GM20431 (cell line): Measurements from ENCODE around the gene LMO7.

ENCODE experiments used
- in situ Hi-C: fragments of 300-500 bp; cut with MseI, MboI; formaldehyde crosslinking; loops from one replicate; pipeline ENCODE4 v1.15.0; 2020; ENCODE audit warnings: low sequenced_read_pairs; ENCODE audit not compliant: unreplicated experiment

LMO7 gene

DNA sequence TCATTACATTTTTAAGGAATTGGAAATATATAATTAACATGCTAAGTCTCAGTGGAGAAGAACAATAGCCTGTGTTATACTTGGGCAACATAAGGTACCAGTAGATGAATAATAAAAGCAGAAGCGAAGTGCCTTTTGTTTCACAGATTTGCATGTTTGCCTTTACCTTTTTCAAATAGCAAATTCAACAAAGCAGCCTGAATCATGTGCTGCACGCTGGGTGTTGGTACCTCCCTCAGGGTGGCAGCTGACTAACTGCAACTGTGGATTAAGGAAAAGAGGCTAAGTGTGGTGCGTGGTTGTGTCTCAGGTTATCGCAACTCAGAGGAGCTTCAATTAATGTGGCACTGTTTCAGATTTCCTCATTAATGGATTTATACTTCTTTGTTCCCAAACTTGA lies 189.0 kb downstream of the LMO7 start:
- in situ Hi-C loops: no loop called here

DNA sequence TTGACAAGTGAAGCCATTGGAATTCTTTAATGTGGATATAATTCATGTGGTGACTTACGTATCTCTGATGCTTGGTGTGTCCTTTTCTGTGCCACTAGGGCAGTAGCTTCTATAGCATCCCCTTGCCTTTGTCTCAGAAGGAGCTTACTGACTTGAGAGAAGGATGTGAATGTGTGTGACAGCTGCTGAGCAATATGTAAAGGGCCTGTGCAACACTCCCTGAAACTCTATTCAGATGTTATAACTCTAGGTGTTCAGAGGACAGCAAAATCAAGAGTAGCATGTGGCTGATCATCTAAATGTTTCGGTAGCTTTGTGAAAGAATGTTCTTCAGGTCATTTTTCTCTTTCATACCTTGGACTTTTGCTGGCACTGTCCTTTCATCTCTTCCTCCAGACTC lies 189.5 kb downstream of the LMO7 start:
- in situ Hi-C loops: no loop called here

DNA sequence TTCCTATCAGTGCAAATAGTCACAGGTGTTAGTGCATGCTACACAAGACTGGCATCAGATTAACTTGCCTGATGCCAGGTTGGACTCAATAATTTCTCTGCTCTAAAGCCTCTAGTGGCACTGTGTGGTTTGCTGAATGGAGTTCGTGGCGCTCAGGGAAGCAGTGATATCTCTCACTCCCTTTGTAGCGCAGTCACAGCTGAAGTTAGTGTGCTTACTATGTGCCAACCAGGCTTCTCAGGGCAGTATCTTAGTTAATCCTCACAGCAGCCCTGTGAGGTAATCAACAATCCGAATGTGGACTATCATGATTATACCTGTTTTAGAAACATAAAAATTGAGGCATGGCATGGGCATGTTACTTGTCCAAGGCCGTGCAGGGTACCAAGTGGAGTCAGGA lies 190.3 kb downstream of the LMO7 start:
- in situ Hi-C loops: no loop called here

DNA sequence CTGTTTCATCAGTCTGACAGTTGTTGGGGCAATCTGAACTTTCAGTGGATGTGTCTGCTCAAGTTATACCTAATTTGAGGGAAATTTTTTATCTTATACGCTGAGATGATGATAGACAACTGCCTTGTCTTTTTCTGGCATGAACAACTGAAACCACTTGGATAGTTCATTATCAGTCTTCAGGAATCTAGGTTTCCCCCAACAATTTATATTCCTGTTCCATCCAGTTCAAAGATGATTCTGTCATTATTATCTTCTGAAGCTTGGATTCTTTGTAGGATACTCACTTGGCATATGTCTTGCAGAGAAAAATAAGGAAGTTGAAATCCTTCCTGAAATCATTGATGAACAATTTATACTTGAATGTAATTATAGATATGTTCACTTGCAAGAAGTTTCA lies 193.7 kb downstream of the LMO7 start:
- in situ Hi-C loops: no loop called here

DNA sequence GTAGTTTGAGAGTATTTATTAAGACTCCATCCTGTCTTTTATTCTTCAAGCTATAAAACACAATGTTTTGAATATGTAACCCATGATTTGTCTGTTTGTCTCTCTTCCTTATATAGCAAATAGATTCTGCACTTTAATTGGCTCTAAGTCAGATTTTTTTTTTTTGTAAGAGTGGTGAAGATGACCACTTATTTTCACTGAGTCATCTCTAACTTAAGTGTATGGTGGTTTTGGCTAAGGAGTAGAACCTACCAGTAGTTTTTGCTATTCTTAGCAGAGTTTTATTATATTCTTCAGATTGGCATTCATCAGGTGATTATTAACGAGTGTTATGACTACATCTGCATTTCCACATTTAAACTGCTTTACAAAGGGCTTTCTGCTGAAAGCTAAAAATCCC lies 194.7 kb downstream of the LMO7 start:
- in situ Hi-C loops: no loop called here

DNA sequence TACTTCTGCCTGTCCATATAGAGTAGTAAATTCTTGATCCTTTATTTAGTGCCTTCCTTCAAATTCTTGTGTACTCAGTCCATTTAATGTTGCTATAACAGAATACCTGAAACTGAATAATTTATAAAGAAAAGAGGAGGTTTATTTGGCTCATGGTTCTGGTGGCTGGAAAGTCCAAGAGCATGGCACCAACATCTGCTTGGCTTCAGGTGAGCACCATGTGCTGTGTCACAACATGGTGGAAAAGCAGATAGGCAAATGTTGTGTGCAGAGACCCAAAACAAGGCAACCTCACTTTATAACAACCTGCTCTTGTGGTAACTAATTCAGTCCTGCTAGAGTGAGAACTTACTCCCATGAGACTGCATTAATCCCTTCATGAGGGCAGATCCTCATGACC lies 195.3 kb downstream of the LMO7 start:
- in situ Hi-C loops: no loop called here

DNA sequence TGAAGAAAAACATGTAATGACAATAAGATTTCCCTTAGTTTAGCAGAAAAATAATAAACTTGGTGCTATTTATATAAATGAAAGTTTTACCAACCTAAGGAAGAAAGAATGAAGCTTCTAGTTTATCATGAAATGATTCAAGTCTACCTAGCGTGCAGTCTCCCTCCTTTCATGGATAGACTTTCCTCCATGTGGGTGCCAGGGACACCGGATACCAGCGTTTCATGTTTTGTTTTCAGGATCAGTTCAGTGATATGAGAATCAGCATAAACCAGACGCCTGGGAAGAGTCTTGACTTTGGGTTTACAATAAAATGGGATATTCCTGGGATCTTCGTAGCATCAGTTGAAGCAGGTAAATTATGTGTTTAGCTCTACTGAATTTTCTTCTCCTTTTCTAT lies 196.7 kb downstream of the LMO7 start:
- in situ Hi-C loops: no loop called here

DNA sequence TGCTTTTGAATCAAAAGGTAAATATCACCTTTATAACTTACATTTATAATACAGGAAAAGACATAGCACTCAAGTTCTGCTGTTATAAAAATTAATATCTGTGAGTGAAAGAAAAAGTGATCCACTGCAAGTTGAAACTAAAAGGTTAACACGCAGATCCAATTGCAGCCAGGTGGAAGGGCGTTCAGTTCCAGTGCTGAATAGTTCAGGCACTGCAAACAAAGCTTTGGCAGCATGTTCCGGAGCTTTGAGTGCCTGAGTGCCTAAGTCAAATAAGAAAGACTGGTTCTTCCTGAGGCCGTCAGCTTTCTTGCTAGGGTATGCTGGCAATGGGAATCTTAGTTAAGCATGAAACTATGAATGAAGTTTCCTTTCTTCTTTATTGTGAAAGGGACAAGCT lies 200.3 kb downstream of the LMO7 start:
- in situ Hi-C loops: no loop called here

DNA sequence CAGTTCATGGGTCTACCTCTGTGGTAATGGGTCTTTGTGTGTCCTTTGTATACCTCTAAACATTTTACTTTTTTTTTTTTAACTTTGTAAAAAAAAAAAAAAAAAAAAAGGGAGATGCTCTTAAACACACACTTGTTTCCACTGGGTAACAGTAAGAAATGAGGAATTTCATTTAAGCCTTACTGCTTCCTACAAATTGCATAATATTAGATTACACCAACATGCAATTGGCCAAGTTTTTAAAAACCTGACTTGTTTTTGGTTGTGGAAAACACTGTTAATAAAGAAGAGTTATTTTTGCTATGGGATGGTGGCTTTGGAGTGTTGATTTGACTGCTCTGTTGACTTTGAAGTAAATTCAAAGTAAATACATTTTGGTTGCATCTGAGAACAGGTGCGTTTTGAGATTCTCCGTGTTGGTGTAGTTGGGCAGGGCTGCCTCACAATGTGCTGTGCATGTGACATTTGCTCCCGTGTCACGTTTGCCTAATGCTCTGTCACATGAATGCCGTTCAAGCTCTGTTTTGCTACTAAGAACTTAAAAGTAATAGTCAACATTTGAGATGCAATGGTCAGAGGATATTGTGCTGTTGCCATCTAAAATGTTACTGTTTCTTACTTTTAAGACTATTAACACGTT lies 202.4 kb downstream of the LMO7 start:
- in situ Hi-C loops: no loop called here

DNA sequence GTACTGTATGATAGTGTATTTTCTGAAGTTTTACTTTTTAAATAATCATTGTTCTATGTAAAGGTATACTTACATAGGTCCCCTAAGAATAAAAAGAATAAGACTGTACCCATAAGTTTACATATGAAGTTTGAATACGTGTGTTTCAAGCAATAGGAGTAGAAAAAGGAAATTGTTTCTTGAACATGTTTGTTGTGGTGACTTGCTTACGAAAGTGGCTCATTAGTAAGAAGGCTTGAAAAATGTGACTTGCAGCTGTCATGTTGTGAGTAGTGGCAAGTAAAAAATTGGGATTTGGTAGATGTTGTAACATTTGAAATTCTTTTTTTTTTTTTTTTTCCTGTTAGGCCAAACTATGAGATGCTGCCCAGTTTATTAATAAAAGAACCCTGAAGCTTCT lies 203.3 kb downstream of the LMO7 start:
- in situ Hi-C loops: no loop called here

DNA sequence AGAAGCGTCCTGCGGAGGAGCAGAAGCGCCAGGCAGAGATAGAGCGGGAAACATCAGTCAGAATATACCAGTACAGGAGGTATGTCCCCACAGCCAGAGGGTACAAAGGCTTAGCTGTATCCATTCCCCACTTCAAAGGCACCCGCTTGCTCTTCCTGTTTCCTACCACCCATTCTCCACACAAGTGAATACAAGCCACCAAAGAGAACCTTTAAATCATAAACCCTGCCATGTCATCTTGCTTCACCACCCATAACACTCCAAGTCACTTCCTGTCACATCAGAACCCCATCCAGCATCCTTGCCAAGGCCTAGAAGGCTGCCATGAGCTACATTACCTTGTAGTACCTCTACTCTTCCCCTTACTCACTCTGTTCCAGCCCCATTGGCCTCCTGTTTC lies 205.8 kb downstream of the LMO7 start:
- in situ Hi-C loops: no loop called here

DNA sequence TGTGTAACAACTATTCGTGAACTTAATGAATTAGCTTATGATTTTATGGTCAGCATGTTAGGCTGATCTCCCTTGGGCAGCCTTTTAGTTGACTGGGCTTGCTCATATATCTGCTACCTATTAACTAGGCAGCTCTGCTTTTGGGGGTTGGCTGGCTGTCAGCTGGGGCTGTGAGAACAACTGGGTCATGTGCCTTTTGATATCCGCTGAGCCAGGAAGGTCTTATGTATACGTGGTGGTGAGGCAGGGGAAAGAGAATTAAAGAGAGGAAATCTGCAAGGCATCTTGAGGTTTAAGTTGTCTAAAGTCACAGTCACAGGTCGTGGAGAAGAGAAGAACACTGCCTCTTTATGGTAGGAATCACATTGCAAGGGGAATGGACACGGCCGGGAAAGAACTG lies 206.9 kb downstream of the LMO7 start:
- in situ Hi-C loops: no loop called here

DNA sequence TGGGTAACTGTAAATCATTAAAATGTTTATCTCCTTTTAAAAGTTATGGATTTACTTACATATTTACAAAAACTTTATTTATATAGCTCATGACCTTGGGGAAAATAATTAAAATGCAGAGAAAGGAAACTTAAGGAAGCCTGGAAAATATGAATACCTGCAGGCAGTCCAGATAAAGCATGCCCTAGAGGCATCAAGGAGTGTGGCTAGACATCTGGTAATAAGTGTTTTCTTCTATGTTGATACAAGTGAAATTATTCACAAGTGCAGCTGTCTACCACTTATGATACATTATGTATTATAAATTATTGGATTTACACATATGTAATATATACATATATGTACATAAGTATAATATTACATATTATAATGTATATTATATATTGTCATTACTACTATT lies 207.9 kb downstream of the LMO7 start:
- in situ Hi-C loops: no loop called here

DNA sequence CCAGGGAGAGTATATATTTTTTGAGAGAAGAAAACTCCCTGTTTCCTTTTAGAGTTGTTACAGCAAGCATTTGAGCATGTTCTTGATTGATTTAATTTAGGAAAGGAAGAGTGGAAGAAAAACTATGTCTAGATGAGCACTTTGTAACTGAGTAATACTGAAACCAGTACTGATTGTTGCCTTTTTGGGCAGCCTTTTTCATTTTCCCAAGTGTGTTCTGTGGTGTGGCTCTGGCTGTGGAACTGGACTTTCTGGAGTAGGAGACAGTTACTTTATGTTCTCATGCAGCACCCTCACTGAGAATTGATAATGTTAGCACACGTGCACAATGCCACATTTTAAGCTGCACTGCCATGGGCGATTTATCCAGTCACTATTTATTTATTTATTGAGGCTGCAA lies 211.5 kb downstream of the LMO7 start:
- in situ Hi-C loops: no loop called here

DNA sequence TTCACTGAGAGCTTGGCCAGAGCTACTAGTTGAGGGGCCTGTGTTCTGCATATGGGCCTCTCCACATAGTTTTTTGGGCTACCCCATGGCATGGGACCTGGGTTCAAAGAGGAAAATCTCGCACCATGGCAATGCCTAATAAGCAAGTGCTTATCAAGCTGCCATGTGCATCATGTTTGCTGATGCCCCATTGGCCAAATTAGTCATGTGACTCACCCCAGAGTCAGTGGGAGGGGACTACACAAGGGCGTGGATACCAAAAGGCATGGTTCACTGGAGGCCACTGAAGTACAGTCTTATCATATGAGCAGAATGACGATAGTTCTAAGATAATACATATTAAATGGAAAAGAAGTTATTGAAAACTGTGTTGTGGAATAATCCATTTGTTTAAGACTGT lies 214.8 kb downstream of the LMO7 start:
- in situ Hi-C loops: loop anchor here (25.0 kb wide), 1 partner anchor 164 kb away; no protein-coding TSS in a partner anchor

DNA sequence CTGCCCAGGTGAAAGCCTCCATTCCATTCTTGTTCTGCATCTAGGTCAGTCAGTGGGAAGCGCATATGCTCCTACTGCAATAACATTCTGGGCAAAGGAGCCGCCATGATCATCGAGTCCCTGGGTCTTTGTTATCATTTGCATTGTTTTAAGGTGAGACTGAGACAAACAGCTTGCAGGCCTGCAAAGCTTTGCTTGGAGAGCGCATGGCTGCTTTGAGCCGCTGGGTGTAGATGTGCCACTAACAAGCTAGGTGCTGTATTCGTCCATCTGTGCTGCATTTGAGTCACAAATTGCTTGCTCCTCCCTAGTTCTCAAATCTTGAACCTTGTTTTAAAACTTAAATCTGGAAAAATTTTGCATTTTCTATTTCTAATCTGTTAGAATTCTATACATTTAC lies 219.1 kb downstream of the LMO7 start:
- in situ Hi-C loops: loop anchor here (25.0 kb wide), 1 partner anchor 168 kb away; no protein-coding TSS in a partner anchor

DNA sequence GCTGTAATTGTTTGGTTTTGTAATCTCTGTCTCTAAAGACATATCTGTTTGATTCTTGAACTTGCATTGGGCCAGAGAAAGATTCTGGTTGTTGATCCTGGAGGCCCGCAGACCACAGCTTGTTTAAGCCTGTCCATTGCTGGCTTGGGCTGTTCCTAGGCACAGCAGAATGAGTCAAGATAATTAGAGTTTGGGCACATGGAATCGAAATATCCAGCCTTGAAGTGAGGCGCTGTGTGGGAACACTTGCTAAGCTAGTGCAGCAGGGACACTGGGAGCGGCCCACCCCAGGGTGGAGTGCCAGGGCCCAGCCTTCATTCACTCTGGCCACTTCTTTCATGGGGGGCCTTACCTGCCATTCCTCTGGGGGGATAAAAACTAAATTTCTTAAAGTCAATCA lies 219.7 kb downstream of the LMO7 start:
- in situ Hi-C loops: loop anchor here (25.0 kb wide), 1 partner anchor 169 kb away; no protein-coding TSS in a partner anchor

DNA sequence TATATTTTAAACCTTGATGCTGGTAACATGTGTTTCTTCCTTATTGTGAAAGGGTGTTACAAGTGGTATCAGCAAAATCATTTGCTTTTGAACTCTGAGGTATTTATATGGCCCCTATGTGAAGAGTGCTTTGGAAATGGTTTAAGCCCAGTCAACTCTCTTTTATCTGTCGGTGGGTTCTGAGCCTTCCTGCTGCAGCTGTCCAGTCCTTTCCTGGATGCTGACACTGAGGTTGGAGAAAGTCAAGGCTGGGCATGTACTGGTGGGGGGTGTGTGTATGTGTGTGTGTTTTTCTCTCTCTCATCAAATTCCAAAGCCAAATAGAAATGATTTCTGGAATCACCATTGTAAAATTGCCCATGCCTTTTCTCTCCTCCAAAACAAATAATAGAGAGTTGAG lies 221.2 kb downstream of the LMO7 start:
- in situ Hi-C loops: loop anchor here (25.0 kb wide), 1 partner anchor 170 kb away; no protein-coding TSS in a partner anchor

DNA sequence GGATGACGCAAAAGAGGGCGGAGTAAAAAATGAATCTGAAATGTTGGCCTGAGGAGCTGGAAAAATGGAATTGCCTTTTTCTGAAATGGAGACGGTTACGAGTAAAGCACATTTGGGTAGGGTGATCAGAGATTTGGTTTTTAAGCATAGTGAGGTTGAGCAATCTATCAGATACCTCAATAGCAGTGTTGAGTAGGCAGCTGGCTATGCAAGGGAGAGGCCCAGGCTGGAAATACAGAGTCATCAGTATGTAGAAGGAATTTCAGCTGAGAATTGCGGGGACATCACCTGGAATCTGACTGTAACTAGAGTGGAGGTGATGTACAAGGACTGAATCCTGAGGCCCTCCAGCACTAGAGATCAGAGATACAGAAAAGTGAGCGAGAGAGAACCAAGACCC lies 224.8 kb downstream of the LMO7 start:
- in situ Hi-C loops: loop anchor here (25.0 kb wide), 1 partner anchor 174 kb away; no protein-coding TSS in a partner anchor

DNA sequence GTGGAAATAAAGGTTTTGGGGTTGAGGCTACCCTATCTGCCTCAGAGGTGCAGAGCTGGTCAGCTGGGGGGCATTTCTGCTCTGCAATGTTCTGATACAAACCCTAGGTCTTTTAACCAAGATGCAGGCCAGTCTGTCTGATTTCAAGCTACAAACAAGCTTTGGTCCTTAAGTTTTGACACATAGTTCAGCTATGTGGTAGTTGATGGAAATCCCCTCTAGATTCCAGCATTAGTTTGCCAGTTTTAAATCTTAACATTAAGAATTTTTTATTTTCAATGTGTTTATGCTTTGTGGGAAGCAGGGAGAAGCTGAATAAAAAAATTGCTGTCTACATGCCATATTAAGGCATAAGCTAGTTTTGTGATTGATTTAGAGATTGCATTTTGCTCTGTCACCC lies 225.7 kb downstream of the LMO7 start:
- in situ Hi-C loops: loop anchor here (25.0 kb wide), 1 partner anchor 174 kb away; no protein-coding TSS in a partner anchor

DNA sequence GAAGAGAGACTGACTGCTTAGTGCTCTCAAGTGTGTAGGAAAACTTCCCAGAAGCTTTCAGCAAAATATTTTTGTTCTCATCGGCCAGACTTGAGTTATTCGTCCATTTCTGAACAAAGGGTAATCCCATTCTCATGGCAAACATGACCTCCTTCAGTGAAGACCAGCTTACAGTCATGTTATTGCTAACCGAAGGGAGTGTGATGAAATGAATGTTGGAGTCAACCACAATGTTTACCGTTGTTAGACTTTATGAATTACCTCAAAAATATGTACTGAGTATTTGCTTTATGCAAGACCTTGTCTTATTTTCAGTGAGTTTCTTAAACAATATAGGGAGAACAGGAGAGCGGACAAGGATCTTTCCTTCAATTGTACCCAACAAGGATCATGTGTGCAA lies 228.6 kb downstream of the LMO7 start:
- in situ Hi-C loops: loop anchor here (25.0 kb wide), 1 partner anchor 177 kb away; no protein-coding TSS in a partner anchor
